SU-DHL-6 (cell line): ENCODE results near the gene SLC6A12.
"Not testable (repeated sequence)": the region's sequence is repeated elsewhere in the genome, so short reads cannot be mapped to it uniquely, and the experiment has no call there.

Experiments
- H2AFZ ChIP-seq: fragments of 200-600 bp; sonication (generic); 2 replicates; pipeline ENCODE4 v1.6.1; 2014; ENCODE audit warnings: low read depth, mild to moderate bottlenecking, moderate library complexity, mixed read lengths, antibody characterized with exemption, low read length; ENCODE audit not compliant: severe bottlenecking
- H3F3A ChIP-seq: fragments of 200-600 bp; shearing (Covaris generic); 2 replicates; pipeline ENCODE4 v1.6.0; 2016; ENCODE audit warnings: antibody characterized with exemption, mild to moderate bottlenecking; ENCODE audit not compliant: insufficient read depth
- H3K27ac ChIP-seq: fragments of 200-600 bp; sonication (generic); 2 replicates; pipeline ENCODE4 v1.5.1; 2016; ENCODE audit warnings: low read depth, mild to moderate bottlenecking, low read length, moderate library complexity, mixed read lengths
- H3K27me3 ChIP-seq: fragments of 200-600 bp; sonication (generic), shearing (Covaris generic); 2 replicates; pipeline ENCODE4 v1.6.0; 2014; ENCODE audit warnings: mild to moderate bottlenecking, low read length
- H3K36me3 ChIP-seq: fragments of 200-600 bp; sonication (generic); 2 replicates; pipeline ENCODE4 v1.6.1; 2014; ENCODE audit warnings: mild to moderate bottlenecking, low read length, mixed read lengths
- H3K4me2 ChIP-seq: fragments of 300-600, 200-600 bp; shearing (Covaris generic), sonication (generic); 2 replicates; pipeline ENCODE4 v1.6.0; 2014; ENCODE audit warnings: low read length, low read depth, mild to moderate bottlenecking; ENCODE audit not compliant: poor library complexity, severe bottlenecking
- H3K4me3 ChIP-seq: fragments of 200-600 bp; sonication (generic); 2 replicates; pipeline ENCODE4 v1.5.1; 2014; ENCODE audit warnings: antibody characterized with exemption, low read length, mild to moderate bottlenecking, mixed read lengths; ENCODE audit not compliant: insufficient read depth, poor library complexity, severe bottlenecking
- H3K79me2 ChIP-seq: fragments of 200-600 bp; sonication (generic); 2 replicates; pipeline ENCODE4 v1.6.1; 2014; ENCODE audit warnings: mild to moderate bottlenecking, low read length, moderate library complexity; ENCODE audit not compliant: insufficient read depth
- H3K9ac ChIP-seq: fragments of 200-600 bp; sonication (generic); 2 replicates; pipeline ENCODE4 v1.7.0; 2014; ENCODE audit warnings: mild to moderate bottlenecking, low read length
- H3K9me2 ChIP-seq: fragments of 200-600 bp; sonication (generic); replicated peaks from 2 replicates; pipeline ENCODE4 v1.6.1; 2014; ENCODE audit warnings: low read length; ENCODE audit not compliant: insufficient read depth
- H3K9me3 ChIP-seq: fragments of 200-600 bp; sonication (generic); 2 replicates; pipeline ENCODE4 v1.6.1; 2014; ENCODE audit warnings: low read length, mixed read lengths; ENCODE audit not compliant: insufficient read depth
- H4K20me1 ChIP-seq: fragments of 200-600 bp; sonication (generic); 2 replicates; pipeline ENCODE4 v1.6.1; 2014; ENCODE audit warnings: low read depth, mild to moderate bottlenecking, antibody characterized with exemption, low read length, moderate library complexity, mixed read lengths
- CTCF ChIP-seq: fragments of 200-600 bp; sonication (generic); IDR thresholded peaks from one replicate; pipeline ENCODE4 v1.5.1; 2017; ENCODE audit warnings: antibody characterized with exemption, mild to moderate bottlenecking, low read length, moderate library complexity; ENCODE audit not compliant: insufficient read depth, poor library complexity, severe bottlenecking
- EZH2phosphoT487 ChIP-seq: fragments of 200-600 bp; sonication (generic), shearing (Covaris generic); conservative IDR thresholded peaks from 2 replicates; pipeline ENCODE4 v1.6.1; 2018; ENCODE audit warnings: mild to moderate bottlenecking, antibody characterized with exemption, low read length, moderate library complexity, mixed read lengths

Gene SLC6A12

DNA sequence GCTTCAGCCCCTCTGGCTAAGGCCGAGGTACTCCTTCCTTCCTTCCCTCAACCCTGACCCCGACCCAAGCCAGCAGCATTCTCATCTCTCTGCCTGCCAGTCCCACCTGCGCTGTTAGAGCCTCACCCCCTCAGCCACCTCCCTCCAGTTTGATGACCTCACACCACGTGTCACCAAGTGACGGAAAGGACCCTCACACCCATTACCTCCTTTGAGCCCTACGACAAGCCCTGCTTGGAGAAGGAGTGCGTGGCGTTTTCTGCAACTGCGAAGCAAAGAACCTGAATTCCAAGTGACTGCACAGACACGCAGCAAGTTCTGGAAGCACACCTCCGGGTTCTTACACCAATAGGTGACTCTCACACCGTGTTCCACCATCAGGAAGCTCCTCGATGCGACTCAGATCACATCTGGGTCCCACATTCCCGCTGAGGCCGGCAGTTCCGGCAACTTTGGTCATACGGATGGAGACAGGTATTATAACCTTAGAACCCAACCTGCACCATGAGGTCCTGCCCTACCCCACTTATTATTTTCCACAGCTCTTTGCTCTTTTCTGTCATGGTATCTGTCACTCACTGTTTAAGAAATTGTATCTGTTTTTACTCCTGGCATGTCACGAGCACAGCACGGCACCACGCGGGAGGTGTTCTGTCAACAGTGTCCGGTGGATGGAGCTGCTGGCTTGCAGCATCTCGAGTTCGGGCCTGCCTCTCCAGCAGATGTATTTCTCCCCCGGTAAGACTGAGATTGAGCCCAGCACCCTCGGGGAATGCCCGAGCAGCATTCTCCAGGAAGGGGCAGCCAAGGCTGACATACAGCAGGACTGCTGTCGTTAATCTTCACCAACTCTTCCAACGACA lies 5.0 kb upstream of the SLC6A12 start:
- Histone ChIP-seq H3F3A (no peaks in the 10 kb centered on the region), H2AFZ (no peak overlapping the region), H3K9ac (no peak overlapping the region), H3K9me3 (no peaks in the 10 kb centered on the region), H3K27me3 (no peaks in the 10 kb centered on the region), H3K79me2 (no peaks in the 10 kb centered on the region), H4K20me1 (no peaks in the 10 kb centered on the region), H3K9me2 (no peaks in the 10 kb centered on the region), H3K4me3 (no peak overlapping the region), H3K36me3 (no peaks in the 10 kb centered on the region), H3K27ac (no peak overlapping the region), H3K4me2 (no peak overlapping the region)
- TF ChIP-seq EZH2phosphoT487: no peak
- TF ChIP-seq CTCF: no peak

GRCh38 chr12:218221-218620 lies 4.3 kb upstream of the SLC6A12 start:
- Histone ChIP-seq H3K79me2 (no peaks in the 10 kb centered on the region), H3K4me3 (no peak overlapping the region), H3K36me3 (no peaks in the 10 kb centered on the region), H3K9me2 (no peaks in the 10 kb centered on the region), H3K9me3 (no peaks in the 10 kb centered on the region), H3K4me2 (no peak overlapping the region), H3K27me3 (no peaks in the 10 kb centered on the region), H4K20me1 (no peaks in the 10 kb centered on the region), H3K9ac (no peak overlapping the region), H3K27ac (no peak overlapping the region), H2AFZ (no peak overlapping the region), H3F3A (no peaks in the 10 kb centered on the region)
- TF ChIP-seq EZH2phosphoT487 (no peak), CTCF (no peak)

DNA sequence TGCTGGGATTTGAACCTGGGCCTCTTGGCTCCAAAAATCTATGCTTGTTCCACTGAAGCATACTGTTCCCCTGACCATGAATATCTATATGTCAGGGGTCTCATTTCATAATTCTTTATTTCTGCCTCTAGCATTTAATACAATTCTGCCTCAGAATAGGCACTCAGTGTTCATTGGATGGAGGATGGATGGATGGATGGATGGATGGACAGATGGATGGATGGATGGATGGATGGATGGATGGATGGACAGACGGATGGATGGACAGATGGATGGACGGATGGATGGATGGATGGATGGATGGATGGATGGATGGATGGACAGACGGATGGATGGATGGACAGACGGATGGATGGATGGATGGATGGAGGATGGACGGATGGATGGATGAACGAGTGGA lies 3.1 kb upstream of the SLC6A12 start:
- not testable (repeated sequence) for H3K79me2 ChIP-seq, H3K27ac ChIP-seq, H3F3A ChIP-seq, H3K27me3 ChIP-seq, H3K9ac ChIP-seq, H3K36me3 ChIP-seq, H3K4me2 ChIP-seq, H4K20me1 ChIP-seq, H3K4me3 ChIP-seq, H2AFZ ChIP-seq, H3K9me2 ChIP-seq, H3K9me3 ChIP-seq

- no peaks in the 10 kb centered on the region for H4K20me1 ChIP-seq
- no peak overlapping the region for H3K9ac ChIP-seq
- no peak overlapping the region for H3K4me2 ChIP-seq
- H3K36me3 ChIP-seq: no peaks in the 10 kb centered on the region
- H3K9me2 ChIP-seq: no peaks in the 10 kb centered on the region
- H3F3A ChIP-seq: no peaks in the 10 kb centered on the region
- TF ChIP-seq EZH2phosphoT487 (no peak), CTCF (no peak)
- no peaks in the 10 kb centered on the region for H3K79me2 ChIP-seq
- no peak overlapping the region for H2AFZ ChIP-seq
- H3K27ac ChIP-seq: no peak overlapping the region
- no peak overlapping the region for H3K4me3 ChIP-seq
- H3K27me3 ChIP-seq: no peaks in the 10 kb centered on the region
- H3K9me3 ChIP-seq: no peaks in the 10 kb centered on the region
Measured at GRCh38 chr12:215116-215515, 1.2 kb upstream of the SLC6A12 start.
